ENCODE results near the gene DPAGT1.

- TF ChIP-seq POLR2A (IDR thresholded peaks at IDR 0.05) = no peak
- TF ChIP-seq, protein P1, sequence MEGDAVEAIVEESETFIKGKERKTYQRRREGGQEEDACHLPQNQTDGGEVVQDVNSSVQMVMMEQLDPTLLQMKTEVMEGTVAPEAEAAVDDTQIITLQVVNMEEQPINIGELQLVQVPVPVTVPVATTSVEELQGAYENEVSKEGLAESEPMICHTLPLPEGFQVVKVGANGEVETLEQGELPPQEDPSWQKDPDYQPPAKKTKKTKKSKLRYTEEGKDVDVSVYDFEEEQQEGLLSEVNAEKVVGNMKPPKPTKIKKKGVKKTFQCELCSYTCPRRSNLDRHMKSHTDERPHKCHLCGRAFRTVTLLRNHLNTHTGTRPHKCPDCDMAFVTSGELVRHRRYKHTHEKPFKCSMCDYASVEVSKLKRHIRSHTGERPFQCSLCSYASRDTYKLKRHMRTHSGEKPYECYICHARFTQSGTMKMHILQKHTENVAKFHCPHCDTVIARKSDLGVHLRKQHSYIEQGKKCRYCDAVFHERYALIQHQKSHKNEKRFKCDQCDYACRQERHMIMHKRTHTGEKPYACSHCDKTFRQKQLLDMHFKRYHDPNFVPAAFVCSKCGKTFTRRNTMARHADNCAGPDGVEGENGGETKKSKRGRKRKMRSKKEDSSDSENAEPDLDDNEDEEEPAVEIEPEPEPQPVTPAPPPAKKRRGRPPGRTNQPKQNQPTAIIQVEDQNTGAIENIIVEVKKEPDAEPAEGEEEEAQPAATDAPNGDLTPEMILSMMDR (IDR thresholded peaks at IDR 0.05) = no peak
Observed at GRCh38 chr11:119048644-119049043, 53.0 kb downstream of the DPAGT1 start.
